Superior temporal gyrus (tissue), 1 donor: ENCODE data around the gene TTLL6.

Source experiments
- DNase-seq: peaks from one replicate; pipeline ENCODE4 v3.0.0-alpha.2; 2016; ENCODE audit errors: extremely low spot score

The TTLL6 gene

DNA sequence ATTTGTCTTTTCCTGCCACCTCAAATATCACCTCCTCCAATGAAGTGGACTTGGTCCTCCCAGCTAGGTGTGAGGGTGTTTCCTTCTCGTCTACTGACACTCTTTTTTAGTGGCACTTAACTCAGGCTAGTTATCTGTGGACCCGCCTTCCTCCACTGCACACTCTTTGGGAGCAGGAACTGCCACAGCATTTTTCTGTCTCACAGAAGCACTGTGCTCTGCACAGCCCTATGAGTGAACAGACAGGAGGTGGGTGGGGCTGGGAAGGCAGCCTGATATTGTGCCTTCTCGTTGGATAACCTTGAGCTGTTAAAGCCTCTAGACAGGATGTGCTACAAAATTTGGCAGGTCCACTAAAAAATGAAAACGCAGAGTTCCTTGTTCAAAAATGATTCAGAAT, 56.6 kb downstream of the TTLL6 start:
- no peak for DNase-seq

DNA sequence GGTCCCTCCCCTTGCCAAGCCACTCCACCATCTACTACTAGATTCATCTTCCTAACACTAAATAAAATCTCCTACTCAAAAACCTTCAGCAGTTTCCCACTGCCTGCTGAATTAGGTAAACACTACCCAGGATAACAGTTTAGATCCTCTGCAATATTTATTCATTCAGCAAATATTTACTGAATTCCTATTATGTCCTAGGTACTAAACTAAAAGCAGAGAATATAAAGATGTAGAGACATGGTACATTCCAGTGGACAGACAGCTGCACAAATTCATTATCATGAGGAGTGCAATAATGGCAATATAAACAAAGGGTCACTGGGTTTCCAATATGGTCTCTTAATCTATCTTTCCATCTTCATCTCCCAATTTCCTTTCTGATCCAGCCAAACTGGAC, 57.7 kb downstream of the TTLL6 start:
- no peak for DNase-seq

DNA sequence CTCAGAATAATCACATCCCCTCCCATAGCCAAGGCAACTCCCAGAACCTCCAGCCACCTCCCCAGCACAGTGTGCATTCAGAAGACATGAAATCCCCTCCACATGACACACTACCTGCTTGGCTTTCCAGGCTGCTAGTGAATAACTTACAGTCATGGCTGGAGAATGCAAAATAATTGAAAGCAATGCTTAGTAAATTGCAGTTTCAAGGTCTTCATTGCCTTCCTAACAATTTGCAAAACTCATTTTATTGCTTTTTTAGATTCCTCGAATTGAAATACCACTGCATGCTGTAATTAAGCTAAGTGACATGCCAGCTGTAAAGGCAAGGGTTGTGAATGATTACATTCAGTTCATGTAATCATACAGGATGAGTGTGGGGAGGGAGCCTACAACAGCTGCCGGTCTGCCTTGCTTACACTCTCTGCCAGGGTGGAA, 59.5 kb downstream of the TTLL6 start:
- DNase-seq, result no peak

DNA sequence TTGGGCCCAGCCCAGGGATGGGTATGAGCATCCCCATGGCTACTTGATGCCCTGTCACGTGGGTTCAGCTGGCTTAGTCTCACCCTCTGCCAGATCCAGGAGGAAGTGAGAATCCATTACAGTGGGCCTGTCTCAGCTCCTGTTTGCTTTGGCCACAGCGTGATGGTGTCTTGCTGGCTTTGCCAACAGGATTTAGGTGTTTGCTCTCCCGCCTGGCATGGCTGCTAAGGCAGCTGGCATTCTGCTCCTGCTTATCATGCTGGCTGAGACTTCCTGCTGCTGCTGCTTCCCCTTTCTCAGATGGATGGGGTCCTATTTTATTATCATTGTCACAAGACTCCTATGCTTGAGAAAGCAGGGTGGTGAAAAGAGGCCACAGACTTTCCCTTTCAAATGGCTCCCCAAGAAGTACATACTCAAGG, 60.2 kb downstream of the TTLL6 start:
- no peak for DNase-seq

DNA sequence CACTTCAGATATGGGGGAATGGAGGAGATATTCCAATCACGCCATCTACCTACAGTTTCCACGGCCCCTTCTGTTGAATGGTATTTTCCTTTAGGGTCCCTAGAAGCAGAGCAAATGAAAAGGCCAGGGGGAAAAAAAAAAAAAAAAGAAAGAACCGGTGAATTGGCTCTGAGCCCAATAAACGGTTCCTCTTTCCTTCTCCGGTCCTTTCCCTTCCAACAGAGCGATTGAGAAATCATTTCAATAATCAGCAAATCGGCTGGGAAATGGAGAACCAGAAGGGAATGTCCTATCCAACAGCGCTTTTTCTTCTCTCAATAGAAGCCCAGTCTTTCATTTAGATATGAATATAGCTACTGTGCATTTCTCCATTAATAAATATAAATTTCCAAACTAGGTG, 61.7 kb downstream of the TTLL6 start:
- no peak for DNase-seq

DNA sequence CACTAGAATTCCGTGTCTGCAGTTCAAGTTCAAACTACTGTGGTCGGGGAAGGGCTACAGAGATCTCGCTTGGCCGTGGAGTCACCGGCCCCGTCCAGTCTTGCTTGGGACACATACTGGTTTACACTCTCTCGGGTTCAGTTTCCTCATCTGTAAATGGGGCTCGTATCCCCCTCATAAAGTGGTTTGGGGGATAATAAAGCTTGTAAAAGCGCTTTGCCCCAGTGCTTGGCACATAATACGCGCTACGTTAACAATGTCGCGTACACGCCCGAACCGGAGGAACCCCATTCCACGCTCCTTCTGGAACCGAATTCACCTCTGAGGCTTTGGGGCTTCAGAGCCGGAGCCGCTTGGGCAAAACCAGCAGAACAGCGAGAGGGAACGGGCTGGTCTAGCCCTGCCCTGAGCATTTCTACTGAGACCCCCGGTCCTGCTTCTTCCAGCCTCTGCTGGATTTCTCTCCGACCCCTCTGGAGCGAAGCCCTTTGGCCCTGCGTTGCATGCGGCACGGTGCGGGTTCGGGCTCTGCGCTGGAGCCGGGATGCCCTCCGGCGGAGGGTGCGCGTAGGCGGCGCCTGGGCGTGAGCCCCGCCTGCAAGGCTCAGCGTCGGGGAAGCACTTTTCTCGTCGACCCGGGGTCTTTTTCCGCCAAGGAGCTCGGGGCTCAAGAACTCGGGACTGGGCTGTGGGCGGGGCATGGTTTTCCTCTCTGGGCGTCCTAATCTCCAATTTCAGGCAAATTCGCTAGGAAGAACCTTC, 62.3 kb downstream of the TTLL6 start:
- no peak for DNase-seq

DNA sequence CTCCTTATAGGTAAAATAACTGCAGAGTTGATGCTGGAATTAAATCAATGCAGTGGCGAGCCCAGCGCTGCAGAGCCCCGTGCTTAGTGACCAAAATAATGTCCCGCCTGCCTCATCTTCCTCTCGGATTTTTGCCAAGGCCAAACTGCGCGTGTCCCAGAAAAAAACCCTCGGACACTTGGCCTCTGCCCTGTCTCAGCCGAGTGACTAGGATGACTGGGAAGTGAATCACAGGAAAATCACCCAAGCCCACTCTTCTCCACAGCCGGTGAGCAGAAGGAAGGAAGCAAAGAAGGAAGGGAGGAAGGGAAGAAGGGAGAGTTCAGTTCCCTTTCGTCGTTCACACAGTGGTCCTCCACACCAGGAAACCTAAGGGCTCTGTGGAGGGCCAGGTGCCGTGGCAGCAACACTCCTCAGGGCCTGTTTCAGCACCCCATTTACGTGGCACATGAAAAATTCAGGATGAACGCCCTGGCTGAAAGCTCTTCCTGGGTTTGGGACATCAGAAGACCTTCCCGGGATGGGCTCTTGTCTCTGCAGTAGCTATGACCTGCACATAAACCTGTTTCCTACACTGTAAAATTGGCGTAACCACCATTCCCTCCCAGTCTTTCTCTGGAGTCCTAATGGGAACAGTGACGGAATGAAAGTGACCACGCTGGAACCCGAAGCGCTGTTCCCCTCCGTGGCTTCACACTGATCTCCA, 63.1 kb downstream of the TTLL6 start:
- no peak for DNase-seq

DNA sequence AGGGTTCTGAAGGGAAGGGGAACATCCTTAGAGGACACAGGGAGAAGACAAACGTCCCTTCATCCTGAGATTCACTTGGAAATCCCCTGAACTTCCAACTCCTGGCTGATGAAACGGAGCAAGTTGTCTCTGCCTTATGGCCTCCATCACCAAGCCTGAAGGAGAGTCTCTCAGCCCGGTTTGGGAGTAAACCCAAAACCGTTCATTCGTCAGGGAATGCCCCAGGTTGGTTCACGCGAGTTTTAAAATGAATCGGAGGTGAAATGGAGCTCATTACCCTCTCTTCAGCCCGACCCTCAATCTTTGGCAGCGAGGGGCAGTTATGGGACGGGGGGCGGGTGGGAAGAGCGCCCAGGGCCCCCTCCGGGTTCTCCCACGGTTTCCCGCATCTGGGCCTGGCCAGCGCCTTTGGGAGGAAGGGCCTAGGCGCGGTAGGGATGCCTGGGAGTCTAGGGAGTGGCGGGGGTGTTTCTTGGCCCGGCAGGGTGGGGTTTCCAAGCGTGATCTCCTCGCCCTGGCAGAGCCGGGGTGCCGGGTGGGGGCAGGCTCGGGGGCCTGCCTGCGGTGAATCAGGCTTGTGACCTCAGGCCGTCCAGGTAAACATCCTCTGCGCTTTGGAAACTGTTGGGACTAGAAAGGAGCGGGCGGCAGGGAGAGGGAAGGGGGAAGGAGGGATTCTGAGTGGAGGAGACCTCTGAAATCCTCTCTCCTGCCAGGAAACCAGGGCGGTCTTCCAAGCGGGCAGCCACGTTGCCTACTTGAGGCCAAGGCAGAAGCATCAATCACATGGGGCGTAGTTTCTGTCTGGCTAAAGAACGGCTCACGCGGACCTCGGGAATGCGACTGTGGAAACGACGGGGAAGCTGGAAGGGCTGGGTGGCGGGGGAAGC, 64.4 kb downstream of the TTLL6 start:
- no peak for DNase-seq

DNA sequence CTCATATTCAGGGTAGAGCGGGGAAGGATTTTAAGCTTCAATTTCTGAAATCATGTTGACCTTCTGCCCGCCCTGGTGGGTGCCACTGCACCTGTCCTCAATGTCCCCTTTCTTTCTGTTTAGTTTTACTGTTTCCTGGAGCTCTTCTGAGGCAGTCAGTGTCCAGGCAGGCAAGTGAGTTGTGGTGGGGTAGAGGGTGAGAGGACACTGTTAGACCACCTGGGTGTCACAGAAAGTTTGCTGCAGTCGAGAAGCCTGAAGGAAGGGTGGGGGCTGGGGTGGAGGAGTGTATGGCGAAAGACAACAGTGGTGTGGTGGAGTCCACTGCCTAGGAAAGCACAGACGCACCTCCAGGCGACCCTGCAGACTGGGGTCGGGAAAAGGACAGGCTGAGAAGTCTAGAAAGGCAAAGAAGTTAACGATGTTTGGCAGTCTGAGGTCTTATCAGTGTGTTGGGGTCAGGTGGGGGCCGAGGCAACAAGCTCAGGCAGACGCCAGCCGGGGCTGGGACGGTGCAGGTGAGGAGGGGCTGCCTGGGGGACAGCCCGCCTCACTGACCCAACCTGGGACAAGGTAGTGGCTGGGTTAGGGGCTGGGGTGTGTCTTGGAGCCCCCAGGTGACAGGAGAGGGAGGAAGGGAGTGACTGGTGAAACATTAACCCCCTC, 65.2 kb downstream of the TTLL6 start:
- no peak for DNase-seq

DNA sequence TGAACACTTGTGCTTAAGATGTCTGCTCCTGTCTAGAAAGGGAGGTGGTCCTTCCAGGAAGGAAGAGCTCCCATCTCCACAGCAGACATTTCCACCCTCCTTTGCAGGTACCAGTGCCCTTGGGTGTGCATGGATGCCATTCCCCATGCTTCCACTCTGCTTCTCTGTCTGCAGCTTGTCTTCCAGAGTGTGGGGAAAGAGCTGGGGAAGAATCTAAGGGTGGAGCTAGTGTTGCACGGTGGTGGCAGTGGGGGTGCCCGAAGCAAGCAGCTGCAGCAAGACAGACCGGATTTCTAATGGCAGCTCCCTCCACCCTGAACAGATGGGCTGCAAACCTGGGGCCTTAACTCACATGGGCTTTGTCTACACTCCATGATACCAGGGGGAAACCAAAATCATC, 65.9 kb downstream of the TTLL6 start:
- no peak for DNase-seq

DNA sequence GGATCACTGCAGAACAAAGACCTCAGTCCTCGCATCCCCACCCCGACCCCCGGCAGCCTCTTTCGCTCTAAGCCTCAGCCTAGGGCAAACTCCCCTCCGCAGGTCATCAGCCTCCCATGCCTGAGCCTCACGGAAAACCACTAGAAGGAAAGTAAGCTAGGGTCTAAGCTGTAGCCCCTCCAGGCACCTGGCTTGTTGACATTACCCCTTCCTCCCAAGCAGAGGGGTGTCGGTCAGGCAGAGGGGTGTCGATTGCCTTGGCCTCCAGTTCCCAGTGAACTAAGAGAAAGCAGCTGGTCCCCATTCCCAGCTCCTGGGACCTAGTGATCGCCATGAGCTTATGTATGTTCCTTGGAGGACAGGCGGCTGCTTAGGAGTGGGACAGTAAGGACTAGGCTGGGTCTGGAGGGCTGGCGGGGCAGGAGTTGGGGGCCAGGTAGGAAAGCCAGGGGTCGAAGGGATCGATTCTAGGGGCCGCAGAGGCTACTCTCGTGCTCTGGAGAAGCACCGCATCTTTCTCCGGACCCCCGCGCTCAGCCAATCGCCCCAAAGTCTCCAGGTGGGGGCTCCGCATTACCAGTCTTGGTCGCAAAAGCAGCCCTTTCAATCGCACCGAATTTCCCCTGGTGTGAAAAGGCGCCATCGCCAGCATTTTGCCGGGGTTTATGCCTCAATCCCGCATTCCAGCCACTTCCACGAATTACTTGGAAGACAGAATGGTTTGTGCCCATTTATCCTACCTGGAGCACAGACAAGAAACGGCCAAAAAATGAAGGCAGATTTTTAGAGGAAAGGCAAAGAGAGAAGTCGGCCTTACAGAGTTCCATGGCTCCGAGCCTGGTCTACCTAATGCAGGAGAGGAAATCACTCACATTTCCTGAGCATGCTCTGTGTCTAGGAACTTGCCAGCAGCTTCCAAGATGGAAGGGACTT, 67.1 kb downstream of the TTLL6 start:
- DNase-seq, result no peak

DNA sequence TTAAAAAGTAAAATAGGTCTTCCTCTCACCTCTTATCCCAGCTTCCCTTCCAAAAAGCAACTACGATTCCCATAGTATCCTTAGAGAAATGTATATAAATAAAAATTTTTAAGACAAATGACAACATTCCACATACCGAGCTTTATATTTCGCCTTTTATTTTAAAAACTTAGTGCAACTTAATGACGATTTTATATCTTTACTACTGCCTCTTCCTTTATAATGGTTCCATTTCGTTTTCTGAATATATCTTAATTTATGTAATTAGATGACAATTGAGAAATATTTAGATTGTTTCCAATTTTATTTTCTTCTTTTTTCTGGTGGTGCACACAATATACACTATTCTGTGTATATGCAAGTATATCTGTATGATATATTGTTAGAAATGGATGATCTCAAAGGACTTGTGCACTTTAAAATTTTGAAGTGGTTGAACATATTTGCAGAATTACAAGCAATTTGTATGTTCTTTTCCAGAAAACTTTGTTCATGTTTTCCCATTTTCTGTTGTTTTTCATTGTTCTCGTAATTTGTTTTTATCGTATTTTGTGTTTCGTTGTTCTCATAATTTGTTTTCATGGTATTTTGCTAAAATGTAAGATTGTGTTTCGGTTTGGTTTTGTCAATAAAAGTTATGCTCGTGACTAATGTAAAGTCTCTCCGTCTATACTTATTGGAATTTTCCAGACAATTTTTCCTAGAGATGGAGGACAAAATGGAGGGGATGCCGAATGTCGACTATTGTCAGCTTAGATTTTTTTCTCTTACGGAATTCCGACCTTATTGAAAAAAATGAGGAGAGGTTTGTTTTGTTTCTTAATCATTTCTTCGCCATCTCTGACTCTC, 68.1 kb downstream of the TTLL6 start:
- no peak for DNase-seq

DNA sequence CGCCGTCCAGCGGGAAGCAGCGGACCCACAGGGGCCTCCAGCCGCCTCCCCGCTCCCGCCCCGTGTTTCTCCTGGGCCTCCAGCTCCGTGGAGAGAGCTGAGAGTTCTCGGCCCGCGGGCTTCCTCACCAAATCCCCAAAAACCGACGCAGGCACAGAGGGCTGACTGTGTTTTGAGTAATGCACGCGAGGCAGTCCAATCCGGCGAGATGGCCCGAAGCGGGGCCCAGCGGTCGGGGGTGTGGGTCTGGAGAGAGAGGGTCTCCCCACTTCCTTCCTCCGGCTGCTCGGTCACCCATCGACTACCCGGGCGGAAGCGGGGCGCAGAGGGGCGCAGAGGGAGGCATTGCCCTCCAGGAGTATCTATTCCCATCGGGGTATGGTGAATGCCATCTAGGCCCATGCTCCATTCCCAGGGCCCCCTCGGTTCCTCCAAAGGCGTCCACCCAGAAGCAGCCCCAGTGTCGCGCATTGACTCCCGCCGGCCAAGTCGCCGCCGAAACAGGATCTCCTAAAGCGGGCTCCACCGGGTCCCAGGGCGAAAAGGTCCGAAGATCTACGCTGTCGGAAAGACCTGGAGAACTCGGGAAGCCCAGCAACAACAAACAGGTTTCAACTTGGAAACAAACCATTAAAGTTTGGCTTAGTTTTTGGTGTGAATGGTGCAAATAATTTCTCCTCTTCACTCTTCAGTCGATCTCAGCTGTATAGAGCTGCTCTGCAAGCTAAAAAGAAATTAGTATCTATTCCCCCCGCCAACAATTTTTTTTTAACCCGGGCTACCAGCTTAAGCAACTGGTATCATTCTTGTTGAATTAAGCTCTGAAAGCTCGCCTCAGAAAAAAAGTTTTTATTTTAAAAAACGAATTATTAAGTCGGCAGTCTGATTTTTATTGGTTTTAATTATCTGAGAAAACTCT, 69.3 kb downstream of the TTLL6 start:
- no peak for DNase-seq

DNA sequence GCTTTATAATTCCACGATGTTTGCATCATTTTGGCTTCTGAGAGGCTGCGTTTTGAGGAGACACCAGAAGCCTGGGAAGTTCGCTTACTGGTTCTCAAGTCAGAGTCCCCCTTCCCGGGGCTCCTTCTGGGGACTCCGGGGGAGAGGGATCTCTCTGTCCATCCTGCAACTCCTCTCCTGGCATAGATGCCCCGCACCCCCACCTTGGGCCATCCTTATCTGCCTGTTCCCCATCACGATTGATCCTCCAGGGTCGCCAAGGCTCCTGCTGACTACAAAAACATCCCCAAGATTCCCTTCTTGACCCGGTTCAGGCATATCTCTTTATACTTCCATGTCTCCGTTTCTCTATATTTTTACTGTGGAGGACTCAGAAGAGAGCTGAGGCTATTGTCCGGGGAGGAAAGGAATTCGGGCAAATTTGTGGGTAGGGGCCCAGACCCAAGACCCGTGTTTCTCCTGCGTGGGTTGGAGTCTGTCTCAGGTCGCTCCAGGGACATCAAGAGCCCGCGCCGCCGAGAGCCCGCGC, 70.0 kb downstream of the TTLL6 start:
- no peak for DNase-seq

DNA sequence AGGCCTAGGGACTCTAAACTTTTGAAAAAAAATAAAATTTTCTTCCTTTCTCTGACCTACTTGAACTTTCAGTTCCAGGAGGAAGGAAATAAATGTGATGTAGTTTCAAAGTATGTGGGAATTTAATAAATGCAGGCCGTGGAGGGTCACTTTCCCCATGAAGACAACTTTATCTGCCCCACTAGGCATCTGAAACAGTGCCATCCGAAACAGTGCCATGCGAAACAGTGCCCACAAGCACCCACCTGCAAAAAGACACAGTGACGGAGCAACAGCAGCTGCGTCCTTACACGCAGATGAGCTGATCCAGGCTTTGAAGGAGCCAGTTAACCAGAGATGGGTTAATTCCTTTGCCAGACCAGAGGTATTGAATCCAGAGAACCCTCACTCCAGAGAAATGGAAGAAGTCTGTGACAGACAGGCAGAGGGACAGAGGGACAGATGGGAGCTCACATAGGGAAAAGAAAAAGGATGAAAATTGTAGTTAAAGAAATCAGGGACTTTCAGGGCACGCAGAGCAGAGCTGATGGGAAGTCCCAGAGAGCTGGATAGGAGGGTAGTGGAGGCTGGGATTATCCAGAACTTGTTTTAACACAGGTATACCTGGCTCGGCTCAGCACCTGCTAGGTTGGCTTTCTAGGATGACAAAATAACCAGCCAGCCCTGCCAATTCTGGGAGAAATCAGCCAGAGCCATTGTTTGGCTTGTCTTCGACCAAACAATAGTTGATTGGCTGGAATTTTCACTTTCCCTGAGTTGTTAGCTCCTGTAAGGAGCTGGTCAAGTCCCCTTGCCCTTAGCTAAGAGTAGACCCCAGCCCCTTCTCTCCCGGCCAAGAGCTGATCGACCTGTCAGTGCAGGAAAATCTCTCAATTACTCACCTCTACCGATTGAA, 71.4 kb downstream of the TTLL6 start:
- no peak for DNase-seq

DNA sequence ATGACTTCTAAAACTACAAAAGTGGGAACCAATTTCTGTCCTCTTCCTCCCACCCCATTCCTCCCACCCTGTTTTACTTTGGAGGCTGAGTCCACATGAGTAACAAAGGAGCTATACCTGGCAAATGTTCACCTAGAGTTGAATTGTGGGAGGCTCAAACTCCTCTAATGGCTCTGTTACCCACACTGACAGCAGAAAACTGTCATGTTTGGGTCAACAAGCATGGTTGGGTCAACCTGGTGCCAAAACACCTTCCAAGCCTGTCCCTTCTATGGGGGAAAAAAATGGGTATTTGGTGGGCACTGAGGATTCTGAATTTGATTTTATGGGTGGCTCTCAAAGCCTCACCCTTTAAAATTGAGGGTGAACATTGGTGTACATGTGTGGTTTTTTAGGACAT, 76.5 kb downstream of the TTLL6 start:
- no peak for DNase-seq

DNA sequence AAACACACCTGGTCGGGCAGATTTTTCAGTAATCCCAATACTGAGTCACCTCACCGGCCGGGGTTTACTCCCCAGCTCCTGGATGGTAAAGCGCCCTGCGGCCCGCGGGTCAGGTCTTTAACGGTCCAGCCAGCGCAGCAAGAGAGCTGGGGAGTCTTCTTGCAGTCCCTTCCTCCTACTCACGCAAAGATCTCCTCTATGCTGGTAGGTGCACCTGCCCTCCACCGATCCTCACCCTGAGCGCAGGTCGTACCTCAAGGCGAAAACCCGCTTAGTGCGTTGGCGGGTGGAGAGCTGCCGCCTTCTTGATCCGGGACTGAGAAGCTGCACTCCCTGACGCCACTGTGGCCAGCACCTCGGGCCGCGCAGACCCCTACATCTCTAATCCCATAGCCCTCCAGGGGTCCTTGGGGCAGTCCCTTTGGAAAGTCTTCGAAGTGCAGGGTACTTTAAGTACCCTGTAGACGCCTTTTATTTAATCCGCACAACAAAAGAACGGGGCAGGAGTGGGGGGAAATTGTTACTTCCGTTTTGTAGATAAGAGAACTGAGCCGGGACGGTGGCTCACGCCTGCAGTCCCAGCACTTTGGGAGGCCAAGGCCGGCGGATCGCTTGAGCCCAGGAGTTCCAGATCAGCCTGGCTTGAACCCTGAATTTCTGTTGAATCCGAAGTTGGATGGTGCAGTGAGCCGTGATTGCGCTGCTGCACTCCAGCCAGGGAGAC, 78.1 kb downstream of the TTLL6 start:
- no peak for DNase-seq
